Activated naive CD4-positive, alpha-beta T cell (primary cell): ENCODE measurements around the gene TRAP1.
"Not testable (repeated sequence)": the region's sequence is repeated elsewhere in the genome, so short reads cannot be mapped to it uniquely, and the experiment has no call there.

ENCODE experiments used
- DNase-seq, 4 experiments: peaks; one replicate each; lab custom pipeline; 2025; lab: John Stamatoyannopoulos, UW

Gene TRAP1

DNA sequence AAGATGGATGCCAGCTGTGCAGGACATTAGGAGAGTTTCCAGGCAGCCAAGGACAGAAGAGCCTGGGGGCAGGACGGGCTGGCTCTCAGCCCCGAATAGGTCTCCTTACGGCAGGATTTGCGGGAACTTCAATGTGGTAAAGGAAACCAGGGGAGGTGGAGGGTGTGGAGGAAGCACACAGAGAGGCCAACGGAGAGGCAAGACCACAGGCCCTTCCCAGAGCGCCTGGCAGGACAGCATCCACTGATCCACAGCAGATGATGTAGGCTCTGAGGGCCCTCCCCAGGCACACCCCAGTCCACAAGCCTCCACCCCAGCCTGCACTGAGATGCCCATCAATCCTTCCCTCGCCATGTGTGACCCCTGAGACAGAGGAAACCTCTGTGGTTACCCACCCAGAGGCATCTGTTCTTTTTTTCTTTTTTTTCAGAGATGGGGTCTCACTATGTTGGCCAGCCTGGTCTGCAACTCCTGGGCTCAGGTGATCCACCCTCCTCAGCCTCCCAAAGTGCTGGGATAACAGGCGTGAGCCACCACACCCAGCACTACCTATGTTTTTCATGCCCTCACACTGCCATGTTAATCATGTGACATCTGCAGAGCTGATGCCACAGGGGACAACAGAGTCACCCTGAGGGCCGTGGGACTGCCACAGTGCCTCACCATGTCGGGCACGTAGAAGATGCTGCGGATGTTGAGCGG is 43.5 kb downstream of the TRAP1 start:
- no peak for DNase-seq

DNA sequence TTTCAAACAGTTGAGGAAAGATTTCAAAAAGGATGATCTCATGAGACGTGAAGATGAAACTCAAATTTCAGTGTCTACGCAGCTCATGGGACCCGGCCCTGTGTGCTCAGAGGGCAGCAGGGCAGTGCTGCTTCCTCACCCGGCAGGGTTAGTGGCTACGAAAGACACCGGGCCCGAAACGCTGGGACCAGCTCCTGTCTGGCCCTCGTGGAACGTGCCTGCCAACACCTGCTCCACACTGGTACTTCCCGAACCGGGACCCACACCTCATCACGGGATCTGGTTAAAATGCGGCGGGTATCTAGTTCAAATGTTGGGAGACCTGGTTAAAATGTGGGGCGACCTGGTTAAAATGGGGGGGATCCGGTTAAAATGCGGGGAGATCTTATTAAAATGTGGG is 44.1 kb downstream of the TRAP1 start:
- DNase-seq: no peak

DNA sequence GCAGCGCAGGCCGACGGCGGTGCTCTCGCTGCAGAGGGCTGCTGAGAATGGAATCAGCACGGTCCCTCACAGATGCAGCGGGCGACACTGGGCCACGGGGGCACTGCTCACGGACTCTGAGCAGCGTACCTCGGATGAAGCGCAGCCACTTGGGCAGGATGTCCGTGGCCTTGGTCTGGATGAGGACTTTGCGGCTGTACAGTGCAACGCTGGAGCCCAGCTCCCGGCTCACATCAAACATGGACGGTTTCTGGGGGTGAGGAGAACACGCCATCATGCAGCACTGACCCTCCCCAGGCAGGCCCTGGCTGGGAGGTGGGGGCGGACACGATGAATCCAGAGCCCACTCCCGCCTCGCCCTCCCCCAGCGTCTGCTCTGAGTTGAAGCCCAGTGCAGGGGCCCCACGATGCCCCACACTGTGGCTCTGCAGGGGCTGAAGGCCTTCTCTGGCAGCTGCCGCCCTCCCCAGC is 44.7 kb downstream of the TRAP1 start:
- no peak for DNase-seq

DNA sequence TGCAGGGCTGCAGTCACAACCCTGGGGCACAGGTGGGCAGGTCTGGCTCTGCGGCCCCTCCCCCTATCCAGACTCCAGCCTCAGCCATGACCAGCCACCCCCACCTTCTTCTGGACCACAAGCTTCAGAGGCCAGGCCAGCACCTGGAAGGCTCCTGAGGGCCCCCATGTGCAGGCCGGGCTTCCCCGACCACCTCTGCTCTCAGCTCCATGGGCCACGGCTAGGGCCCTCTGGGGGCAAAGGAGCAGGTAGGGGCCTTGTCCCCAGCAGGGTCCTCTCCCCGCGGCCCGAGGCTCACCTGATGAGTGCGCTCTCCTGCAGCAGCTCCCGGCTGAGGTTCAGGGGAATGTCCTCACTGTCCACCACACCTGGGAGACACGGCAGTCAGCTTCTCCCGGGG is 45.9 kb downstream of the TRAP1 start:
- DNase-seq: no peak

DNA sequence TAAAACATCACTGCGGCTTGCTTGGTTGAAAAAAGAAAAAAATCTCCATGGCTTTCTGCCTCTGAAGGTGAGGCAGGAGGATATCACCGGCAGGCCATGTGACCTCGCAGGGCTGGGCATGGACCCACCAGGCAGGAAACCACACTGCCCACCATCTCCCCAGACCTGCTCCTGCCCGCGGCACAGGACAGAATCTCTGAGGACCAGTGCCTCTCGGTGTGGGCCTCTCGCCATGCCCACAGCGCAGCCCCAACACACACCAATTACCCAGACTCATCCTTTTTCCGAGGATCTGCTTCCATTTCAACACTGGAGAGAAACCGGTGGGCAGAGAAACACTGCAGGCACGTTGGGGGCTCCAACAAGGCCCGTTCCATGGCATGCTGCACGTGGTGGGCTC is 46.6 kb downstream of the TRAP1 start:
- DNase-seq: no peak

DNA sequence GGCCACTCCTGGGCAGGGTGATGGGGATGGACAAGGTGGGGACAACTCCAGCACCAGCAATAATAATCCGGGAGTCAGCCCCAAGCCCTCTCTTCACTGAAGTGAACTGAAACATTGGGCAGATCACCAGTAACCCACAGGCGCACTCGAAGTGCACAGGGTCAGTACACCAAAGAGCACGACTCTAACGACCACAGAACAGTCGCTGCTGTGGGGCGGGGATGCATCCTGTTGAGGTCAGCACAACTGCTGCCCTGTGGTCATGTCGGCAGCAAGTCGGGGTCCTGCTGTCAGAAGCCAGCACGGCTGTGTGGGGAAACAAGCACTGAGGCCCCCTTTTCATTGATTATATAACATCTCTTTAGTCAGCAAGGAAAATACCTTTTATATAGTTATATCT is 48.2 kb downstream of the TRAP1 start:
- DNase-seq: no peak

DNA sequence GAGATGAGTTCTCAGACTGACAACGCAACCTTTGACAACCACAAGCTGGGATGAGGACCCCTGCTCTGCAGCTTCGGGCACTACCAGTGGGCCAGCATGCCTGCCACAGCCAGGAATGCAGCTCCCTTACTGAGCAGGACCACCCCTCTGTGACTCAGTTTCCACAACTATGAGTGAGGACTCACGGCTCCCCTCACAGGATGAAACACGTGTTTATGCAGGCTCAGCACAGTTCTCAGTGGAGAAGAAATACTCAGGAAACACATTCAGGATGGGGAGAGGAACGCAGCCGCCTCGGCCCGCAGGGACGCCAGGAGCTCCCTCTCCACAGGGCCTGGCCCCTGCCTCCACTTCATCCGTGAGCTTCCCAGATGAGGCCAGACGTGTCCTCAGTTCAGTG is 48.7 kb downstream of the TRAP1 start:
- DNase-seq: no peak

DNA sequence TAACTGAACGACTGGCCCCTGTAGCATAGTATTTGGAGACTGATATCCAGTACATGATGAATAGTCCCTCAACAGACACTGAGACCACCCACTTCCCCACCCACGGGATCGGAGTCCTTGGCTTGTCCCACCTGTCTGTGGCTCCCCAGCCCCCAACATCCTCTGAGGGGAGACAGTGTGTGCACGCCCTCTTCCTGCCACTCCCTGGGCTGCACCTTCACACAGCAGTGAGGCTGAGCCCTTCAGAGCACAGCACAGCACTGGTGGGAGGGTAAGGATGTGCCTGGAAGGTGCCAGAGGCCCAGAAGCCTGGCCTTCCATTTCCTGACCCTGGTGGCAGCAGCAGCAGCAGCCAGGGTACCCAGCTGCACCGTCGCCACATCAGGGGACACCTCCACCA is 51.8 kb downstream of the TRAP1 start:
- peak in 2 of 4 experiments; percentile 12 to 40 for DNase-seq

DNA sequence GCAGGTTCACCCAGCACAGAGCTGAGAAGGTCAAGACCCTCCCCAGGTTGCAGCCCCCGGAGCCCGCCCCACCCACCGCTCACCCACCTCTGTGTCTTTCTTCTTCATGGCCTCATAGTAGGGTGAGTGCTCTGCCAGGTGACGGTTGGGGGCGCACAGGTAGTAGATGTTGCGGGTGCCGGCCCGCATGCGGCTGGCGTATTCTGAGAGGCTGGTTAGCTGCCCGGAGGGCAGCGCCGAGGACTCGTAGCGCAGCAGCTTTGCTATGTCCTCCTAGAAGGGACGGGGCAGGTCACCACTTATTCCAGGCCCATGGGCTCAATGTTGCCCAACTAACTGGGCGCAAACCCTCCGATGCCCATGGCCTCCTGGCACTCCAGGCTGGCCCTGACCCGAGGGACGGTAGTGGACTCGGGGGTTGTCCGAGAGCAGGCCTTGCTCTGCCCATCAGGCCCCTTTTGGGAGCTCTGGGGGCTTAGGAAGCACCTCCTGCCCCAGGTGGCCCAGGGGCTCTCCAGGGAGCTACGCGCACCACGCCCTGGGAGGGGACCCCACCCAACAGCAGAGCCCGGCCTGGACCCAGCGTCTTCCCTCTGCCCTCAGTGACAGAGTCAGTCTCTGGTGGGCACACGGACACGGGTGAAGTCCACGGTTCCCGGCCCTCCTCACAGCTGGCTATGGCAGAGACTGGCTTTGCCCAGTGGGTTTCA is 53.0 kb downstream of the TRAP1 start:
- no peak for DNase-seq

DNA sequence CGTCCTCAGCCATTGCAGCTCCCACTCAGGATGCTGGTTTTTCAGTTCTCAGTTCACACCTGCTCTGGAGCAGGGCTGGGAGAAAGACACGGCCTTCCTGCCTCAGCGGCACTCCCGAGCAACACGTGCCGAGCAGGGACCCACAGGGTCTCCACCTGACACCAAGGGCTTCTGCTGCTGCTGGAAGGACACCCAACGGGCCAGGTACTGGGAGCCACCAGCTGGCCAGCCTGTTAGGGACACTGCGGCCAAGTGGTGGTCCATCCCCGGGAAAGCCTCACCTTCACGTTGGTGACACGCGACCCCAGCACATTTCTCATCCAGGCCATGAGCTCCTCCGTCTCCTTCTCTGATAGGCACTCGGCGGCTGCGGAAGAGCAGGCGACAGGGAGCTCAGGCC is 54.7 kb downstream of the TRAP1 start:
- DNase-seq: no peak

DNA sequence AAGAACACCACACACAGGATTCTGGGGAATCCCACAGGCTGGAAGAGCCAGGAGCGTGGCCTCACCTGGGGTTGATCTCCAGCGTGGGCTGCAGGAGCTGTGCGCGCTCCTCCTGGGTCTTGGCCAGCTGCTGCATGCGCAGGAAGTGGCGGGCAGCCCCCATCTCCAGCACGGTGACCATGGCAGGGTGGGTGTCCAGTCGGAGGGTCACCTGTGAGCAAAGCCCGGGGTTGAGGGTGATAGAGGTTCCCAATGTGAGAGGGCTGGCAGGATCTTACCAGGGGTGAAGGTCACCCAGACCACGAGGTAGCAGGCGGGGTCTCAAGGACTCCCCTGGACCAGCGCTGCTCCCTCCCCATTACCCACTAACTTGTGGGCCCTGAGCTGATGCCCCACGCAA is 55.4 kb downstream of the TRAP1 start:
- DNase-seq: no peak

DNA sequence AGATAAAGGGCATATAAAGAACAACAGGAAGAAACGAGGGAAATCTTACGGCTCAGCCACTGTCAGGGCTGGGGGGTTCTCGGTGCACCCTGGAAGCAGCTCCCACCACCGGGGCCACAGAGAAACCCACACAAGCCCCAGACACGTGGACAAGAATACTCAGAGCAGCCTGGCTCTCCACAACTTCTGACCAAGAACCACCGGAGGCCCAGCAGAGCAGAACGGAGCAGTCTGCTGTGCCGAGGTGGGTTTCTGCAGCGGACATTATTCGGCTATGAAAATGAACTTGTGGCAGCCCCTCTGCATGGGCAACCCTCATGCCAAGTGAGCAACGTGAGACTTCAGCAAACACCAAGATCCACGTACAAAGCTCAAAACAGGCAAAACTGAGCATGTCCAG is 56.0 kb downstream of the TRAP1 start:
- DNase-seq: no peak

DNA sequence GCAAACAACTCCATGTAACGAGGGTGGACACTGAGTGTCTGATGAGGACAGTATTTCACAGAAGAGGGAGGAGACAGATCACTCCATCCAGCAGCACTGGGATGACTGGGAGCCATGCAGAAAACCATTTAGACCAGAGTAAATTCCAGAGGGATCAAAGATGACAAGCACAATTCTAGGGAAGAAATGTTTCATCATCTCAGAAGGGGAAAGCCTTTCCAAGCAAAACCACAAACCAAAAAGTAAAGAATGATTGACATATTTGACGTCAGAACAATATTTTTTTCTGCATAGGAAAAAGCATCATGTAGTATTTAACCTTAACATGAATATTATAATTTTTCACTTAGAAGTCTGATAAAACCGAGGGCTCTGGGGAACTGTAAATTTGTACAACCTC is 58.1 kb downstream of the TRAP1 start:
- DNase-seq: no peak

DNA sequence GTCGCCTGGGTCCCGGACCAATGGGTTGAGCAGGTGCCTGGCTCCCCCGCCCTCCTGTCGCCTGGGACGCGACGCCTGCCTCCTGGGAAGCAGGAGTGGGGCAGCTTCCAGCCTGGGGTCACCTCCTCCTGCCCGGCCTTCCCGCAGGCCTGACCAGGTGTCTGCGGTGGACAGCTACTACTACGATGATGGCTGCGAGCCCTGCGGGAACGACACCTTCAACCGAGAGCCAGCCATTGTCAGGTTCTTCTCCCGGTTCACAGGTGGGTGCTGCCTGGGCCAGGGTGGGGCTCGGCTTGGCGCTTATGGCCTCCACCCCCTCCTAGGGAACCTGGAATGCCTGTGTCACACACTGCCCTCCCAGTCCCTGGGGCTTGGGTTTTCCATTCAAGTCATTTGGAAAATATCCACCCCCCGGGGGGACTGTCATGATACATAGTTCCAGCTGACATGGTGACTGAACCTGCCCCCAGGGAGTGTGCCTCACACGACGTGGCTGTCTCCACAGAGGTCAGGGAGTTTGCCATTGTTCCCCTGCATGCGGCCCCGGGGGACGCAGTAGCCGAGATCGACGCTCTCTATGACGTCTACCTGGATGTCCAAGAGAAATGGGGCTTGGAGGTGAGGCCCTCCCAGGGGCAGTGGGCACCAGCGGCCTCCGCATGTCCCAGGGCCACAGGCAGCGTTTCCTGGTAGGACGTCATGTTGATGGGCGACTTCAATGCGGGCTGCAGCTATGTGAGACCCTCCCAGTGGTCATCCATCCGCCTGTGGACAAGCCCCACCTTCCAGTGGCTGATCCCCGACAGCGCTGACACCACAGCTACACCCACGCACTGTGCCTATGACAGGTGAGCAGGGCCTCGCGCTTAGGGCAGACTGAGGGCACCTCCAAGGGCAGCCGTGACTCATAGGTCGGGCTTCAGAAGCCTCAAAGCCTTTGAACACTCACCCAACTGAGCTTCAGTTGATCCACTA is 60.5 kb downstream of the TRAP1 start:
- no peak for DNase-seq

DNA sequence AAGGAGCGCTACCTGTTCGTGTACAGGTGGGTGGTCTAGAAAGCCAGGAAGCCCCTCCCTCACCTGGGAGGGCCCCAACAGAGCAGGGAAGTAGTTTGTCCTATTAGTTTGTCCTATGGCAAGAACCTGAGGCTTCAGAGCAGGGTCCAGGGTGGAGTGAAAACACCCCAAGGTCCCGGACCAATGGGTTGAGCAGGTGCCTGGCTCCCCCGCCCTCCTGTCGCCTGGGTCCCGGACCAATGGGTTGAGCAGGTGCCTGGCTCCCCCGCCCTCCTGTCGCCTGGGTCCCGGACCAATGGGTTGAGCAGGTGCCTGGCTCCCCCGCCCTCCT is 61.2 kb downstream of the TRAP1 start:
- DNase-seq: not testable (repeated sequence)

DNA sequence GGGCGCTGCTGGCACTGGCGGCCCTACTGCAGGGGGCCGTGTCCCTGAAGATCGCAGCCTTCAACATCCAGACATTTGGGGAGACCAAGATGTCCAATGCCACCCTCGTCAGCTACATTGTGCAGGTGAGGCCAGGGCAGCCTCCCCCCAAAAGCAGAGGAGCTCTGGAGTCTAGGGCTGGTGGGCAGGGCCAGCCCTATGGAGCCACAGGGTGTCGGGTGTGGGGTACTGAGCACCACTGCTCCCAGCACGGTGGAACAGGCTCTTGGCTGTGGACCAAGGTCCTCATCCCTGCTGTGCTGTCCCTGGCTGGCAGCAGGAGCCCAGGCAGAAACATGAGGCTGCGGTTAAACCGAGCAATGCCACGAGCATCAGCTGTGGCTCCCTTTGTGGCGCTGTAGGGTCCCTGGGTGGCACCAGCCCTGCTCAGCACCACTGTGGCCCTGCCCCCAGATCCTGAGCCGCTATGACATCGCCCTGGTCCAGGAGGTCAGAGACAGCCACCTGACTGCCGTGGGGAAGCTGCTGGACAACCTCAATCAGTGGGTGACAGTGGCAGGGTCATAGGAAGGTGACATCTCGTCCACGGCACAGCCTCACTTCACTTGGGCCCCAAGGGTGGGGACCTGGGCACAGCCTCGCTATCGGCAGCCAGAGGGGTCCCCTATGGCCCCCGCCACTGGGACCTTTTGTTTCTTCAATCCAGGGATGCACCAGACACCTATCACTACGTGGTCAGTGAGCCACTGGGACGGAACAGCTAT is 61.7 kb downstream of the TRAP1 start:
- DNase-seq: no peak

DNA sequence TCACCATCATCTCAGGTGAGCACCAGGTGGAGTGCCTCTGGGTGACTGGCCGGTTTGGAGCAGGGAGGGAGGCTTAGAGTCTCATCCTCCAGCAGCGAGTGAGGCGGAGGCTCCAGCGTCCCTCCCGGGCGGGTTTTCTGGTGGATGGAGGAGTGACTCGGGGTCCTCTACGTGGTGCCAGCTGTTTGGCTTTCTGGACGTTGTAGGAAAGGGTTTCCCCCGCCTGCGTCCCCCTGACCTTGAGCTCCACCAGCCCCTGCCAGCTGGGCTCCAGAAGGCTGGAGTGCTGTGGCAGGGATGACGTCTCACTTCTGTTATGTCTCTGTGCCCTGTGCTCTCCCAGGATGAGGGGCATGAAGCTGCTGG is 62.3 kb downstream of the TRAP1 start:
- DNase-seq: no peak

DNA sequence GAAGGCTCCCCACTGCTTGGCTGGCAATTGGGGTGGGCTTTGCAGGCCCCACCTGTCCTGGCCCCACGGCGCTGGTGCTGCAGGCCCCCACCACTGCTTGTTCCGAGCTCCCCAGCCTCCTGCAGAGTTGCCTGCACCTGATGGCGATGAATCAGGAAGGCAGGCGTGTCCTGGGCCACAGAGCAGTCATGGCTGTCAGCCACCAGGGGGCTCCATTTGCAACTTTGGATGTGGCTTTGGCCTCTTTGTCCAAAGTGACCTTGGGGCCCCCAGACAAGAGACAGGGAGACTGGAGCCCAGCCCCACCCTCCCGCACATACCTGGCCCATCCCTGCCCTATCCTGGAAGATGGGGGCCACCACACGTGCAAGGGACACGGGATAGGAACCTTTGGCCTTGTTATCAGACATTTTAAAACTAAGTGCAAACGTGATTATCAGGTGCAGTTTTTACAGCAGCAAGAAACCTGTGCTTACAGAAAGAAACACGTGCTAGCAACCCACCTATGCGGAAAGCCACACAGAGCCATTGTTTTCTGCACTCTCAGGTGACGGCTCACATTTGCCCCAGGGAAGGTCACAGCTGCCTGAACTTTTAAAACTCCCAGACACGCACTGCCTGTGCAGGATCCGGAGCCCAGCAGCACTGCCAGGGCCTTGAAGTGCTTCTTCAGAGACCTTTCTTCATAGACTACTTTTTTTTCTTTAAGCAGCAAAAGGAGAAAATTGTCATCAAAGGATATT is 62.9 kb downstream of the TRAP1 start, which contains the start of gene DNASE1:
DNASE1 (plus strand) TSS at position 443 of the 743 bp plus-strand sequence. CDS start 683 bp downstream, outside the sequence.
- DNase-seq: peak in 3 of 4 experiments; percentile 8 to 39 (median 23)

DNA sequence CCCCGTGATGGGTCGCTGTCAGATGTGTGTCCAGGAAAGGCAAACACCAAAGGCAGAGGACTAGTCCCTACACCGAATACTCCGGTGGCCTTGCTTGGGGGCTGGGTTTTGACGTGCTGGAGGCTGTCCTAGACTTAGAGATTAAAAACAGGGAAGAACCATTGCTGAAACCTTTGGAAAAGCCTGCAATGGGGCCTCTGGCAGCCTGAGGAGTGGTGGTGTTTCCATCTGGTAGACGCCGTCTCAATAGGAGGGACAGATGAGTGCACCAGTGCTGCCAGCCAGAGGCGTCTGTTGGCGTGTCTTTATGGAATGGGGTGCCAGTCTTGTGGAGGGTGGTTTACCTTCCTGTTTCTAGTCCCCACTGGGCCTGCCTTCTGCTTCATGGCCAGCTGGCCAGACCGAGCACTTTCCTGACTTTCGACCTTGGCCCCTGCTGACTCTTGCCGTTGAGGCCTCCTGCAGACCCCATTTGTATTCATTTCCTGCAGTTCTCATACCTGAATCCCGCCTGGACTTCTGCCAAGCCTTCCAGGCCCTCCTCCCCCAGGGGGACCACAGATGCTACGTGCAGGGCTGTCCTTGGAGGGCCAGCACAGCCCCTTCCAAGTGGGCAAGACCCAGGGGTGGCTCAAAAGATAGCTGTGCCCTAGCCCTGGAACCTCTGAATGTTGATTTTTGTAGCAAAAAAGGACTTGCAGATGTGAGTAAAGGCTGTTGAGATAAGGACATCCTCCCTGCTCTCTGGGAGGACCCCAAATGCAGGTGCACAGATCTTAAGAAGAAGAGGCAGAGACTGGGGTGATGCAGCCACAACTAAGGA is 64.7 kb downstream of the TRAP1 start:
- no peak for DNase-seq
